ENCODE measurements around the gene WNT8A. TPM values are rescaled to one million over a fixed set of nuclear protein-coding genes. Genes with fewer than 3 reads are reported as not detected.

Gene WNT8A
- total RNA-seq, 1 donor from 2014 or later: not detected

GRCh38 chr5:138091685-138092084 is 7.9 kb downstream of the WNT8A start:
- DNase-seq (ENCODE audit: low read depth): no peak

- DNase-seq (ENCODE audit: low read depth): no peak
Observed at GRCh38 chr5:138092301-138092700, 8.5 kb downstream of the WNT8A start.

GRCh38 chr5:138093036-138093435 is 9.2 kb downstream of the WNT8A start:
- no peak for DNase-seq (ENCODE audit: low read depth)

GRCh38 chr5:138095100-138095907 is 11.5 kb downstream of the WNT8A start:
- no peak for DNase-seq (ENCODE audit: low read depth)

- DNase-seq (ENCODE audit: low read depth): peak; percentile 46
Observed at GRCh38 chr5:138096363-138096762, 12.5 kb downstream of the WNT8A start.

- no peak for DNase-seq (ENCODE audit: low read depth)
Observed at GRCh38 chr5:138096997-138097828, 13.4 kb downstream of the WNT8A start.

- DNase-seq (ENCODE audit: low read depth): no peak
Observed at GRCh38 chr5:138102454-138103318, 18.9 kb downstream of the WNT8A start.

GRCh38 chr5:138103319-138103637 is 19.4 kb downstream of the WNT8A start:
- DNase-seq (ENCODE audit: low read depth): no peak

- no peak for DNase-seq (ENCODE audit: low read depth)
Observed at GRCh38 chr5:138105709-138106108, 21.9 kb downstream of the WNT8A start.

GRCh38 chr5:138107213-138107612 is 23.4 kb downstream of the WNT8A start:
- DNase-seq (ENCODE audit: low read depth): no peak

GRCh38 chr5:138109463-138110265 is 25.8 kb downstream of the WNT8A start:
- DNase-seq (ENCODE audit: low read depth): peak; percentile 47

- no peak for DNase-seq (ENCODE audit: low read depth)
Observed at GRCh38 chr5:138110266-138110963, 26.6 kb downstream of the WNT8A start.

- DNase-seq (ENCODE audit: low read depth): no peak
Observed at GRCh38 chr5:138111181-138111580, 27.3 kb downstream of the WNT8A start.

GRCh38 chr5:138111937-138112336 is 28.1 kb downstream of the WNT8A start:
- peak; percentile 44 for DNase-seq (ENCODE audit: low read depth)

- DNase-seq (ENCODE audit: low read depth): no peak
Observed at GRCh38 chr5:138115254-138115653, 31.4 kb downstream of the WNT8A start.

GRCh38 chr5:138128334-138128733 is 44.5 kb downstream of the WNT8A start:
- DNase-seq (ENCODE audit: low read depth): no peak

GRCh38 chr5:138129347-138129746 is 45.5 kb downstream of the WNT8A start:
- no peak for DNase-seq (ENCODE audit: low read depth)

- DNase-seq (ENCODE audit: low read depth): no peak
Observed at GRCh38 chr5:138132543-138132942, 48.7 kb downstream of the WNT8A start.

GRCh38 chr5:138138949-138139780 is 55.3 kb downstream of the WNT8A start, which contains the start of gene NME5:
TSS of gene NME5 (minus strand) at chr5:138139428. CDS start at chr5:138138780, 648 bp downstream.
- peak; percentile 72 for DNase-seq (ENCODE audit: low read depth)

GRCh38 chr5:138139781-138140090 is 55.9 kb downstream of the WNT8A start:
- no peak for DNase-seq (ENCODE audit: low read depth)

Data from renal cortical epithelial cell (primary cell).